ENCODE results near the gene FZD4. TPM values are rescaled to one million over a fixed set of nuclear protein-coding genes. Genes with fewer than 3 reads are reported as not detected.
"Not testable (repeated sequence)": the region's sequence is repeated elsewhere in the genome, so short reads cannot be mapped to it uniquely, and the experiment has no call there.

Gene FZD4
- total and polyA plus RNA-seq, 12 donors = 8.0 to 52.5 (median 20.8) TPM

DNA sequence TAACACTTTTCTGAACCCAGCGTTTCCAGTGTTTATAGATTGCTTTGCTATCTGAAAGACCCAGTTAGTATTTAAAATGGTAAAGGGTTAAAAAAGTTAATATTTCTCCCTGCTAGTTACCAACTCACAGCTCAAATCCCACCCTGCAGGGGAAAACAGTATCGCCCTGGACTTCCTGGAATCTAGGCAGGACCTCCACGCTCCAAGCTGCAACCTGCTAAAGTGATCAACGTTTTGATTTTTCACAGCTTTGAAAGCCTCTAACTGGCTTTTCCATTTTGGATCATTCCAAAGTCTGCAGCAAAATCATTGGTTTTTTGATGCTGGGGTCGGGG is 4.6 kb downstream of the FZD4 start:
- no peak for TF ChIP-seq POLR2A (IDR thresholded peaks at IDR 0.05)
- TF ChIP-seq, protein P1, sequence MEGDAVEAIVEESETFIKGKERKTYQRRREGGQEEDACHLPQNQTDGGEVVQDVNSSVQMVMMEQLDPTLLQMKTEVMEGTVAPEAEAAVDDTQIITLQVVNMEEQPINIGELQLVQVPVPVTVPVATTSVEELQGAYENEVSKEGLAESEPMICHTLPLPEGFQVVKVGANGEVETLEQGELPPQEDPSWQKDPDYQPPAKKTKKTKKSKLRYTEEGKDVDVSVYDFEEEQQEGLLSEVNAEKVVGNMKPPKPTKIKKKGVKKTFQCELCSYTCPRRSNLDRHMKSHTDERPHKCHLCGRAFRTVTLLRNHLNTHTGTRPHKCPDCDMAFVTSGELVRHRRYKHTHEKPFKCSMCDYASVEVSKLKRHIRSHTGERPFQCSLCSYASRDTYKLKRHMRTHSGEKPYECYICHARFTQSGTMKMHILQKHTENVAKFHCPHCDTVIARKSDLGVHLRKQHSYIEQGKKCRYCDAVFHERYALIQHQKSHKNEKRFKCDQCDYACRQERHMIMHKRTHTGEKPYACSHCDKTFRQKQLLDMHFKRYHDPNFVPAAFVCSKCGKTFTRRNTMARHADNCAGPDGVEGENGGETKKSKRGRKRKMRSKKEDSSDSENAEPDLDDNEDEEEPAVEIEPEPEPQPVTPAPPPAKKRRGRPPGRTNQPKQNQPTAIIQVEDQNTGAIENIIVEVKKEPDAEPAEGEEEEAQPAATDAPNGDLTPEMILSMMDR (IDR thresholded peaks at IDR 0.05) = no peak

GRCh38 chr11:86949995-86950660 is 5.1 kb downstream of the FZD4 start:
- no peaks in the 10 kb centered on the region for H3K36me3 ChIP-seq (replicated peaks in 1 of 2)
- peaks cover 4 to 30% of the 10 kb centered on the region in 2 donors for H3K4me1 ChIP-seq (replicated peaks in 1 of 2)
- TF ChIP-seq, protein P1 (IDR thresholded peaks at IDR 0.05) = no peak
- TF ChIP-seq POLR2A (IDR thresholded peaks at IDR 0.05) = no peak
- no peaks in the 10 kb centered on the region for H3K9me3 ChIP-seq (replicated peaks in 1 of 3)
- no peak overlapping the region for H3K27ac ChIP-seq
- 69 to 83% (median 79%) methylated on average over 3 of the region's 3 CpGs for WGBS, 4 donors
- H3K4me3 ChIP-seq = no peak overlapping the region
- intact Hi-C loops (cut with DNase I) = loop anchor here (10.0 kb wide), 1 partner anchor 85 kb away; the partner anchor contains the start of gene TMEM135 (in 2 of the 2)
- DNase-seq = no peak
- no peaks in the 10 kb centered on the region for H3K27me3 ChIP-seq

More for the DNA sequence above, 4.6 kb downstream of the FZD4 start:
- Histone ChIP-seq H3K27me3 (no peaks in the 10 kb centered on the region), H3K4me3 (no peak overlapping the region), H3K36me3 (replicated peaks in 1 of 2) (no peaks in the 10 kb centered on the region), H3K4me1 (replicated peaks in 1 of 2) (peaks cover 4 to 30% of the 10 kb centered on the region in 2 donors), H3K27ac (no peak overlapping the region), H3K9me3 (replicated peaks in 1 of 3) (no peaks in the 10 kb centered on the region)
- WGBS, 4 donors = 64 to 75% (median 69%) methylated on average over 5 of the region's 5 CpGs
- DNase-seq = no peak
- intact Hi-C loops (cut with DNase I) = loop anchor here (10.0 kb wide), 1 partner anchor 84 kb away; the partner anchor contains the start of gene TMEM135 (in 2 of the 2)

GRCh38 chr11:86948733-86949132 is 6.5 kb downstream of the FZD4 start:
- Histone ChIP-seq H3K36me3 (replicated peaks in 1 of 2) (no peaks in the 10 kb centered on the region), H3K9me3 (replicated peaks in 1 of 3) (no peaks in the 10 kb centered on the region), H3K27ac (no peak overlapping the region), H3K4me3 (no peak overlapping the region), H3K4me1 (replicated peaks in 1 of 2) (peaks cover 4 to 23% of the 10 kb centered on the region in 2 donors), H3K27me3 (no peaks in the 10 kb centered on the region)
- 76 to 87% (median 82%) methylated on average over 4 to 5 of the region's 5 CpGs for WGBS, 4 donors
- intact Hi-C loops (cut with DNase I) = no loop called here
- TF ChIP-seq, protein P1 (IDR thresholded peaks at IDR 0.05) = no peak
- TF ChIP-seq POLR2A (IDR thresholded peaks at IDR 0.05) = no peak
- no peak for DNase-seq

DNA sequence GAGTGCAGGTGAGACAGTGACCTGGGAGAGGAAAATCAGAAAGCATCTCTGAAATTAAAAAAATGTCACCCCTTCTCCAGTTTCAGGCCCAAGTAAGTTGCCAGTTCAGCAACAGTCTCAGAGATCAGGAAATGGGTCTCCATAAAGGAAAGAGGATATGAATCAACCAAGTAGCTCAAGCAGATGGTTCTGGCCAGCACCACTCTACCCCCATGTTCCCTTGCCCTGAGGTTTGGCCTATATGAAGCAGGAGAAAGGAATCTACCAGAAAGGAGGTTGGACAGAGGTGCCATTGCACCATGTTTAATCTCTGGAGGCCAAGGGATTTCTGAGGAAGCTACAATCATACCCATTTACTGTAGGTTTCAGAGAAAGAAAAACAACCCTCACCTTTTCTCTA is 7.7 kb downstream of the FZD4 start:
- no peak for DNase-seq
- Histone ChIP-seq H3K4me3 (no peak overlapping the region), H3K27ac (no peak overlapping the region), H3K27me3 (no peaks in the 10 kb centered on the region), H3K4me1 (replicated peaks in 1 of 2) (peaks cover 4 to 20% of the 10 kb centered on the region in 2 donors), H3K9me3 (replicated peaks in 1 of 3) (no peaks in the 10 kb centered on the region), H3K36me3 (replicated peaks in 1 of 2) (no peaks in the 10 kb centered on the region)
- TF ChIP-seq, protein P1 (IDR thresholded peaks at IDR 0.05) = no peak
- no peak for TF ChIP-seq POLR2A (IDR thresholded peaks at IDR 0.05)
- intact Hi-C loops (cut with DNase I) = no loop called here

DNA sequence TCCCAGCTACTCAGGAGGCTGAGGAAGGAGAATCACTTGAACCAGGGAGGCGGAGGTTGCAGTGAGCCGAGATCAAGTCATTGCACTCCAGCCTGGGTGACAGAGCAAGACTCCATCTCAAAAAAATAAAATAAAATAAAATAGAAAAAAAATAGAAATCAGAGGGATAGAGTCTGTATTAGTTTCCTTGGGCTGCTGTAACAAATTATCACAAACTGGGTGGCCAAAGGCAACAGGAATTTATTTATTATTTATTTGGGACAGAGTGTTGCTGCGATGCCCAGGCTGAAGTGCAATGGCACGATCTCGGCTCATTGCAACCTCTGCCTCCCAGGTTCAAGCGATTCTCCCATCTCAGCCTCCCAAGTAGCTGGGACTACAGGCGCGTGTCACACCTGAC is 11.7 kb downstream of the FZD4 start:
- intact Hi-C loops (cut with DNase I); H3K4me3 ChIP-seq; H3K27ac ChIP-seq; H3K9me3 ChIP-seq (replicated peaks in 1 of 3); H3K27me3 ChIP-seq; DNase-seq; H3K36me3 ChIP-seq (replicated peaks in 1 of 2): not testable (repeated sequence)
- WGBS, 4 donors = 89 to 99% (median 95%) methylated on average over 8 of the region's 8 CpGs
- peaks cover 11 to 27% of the 10 kb centered on the region in 2 donors for H3K4me1 ChIP-seq (replicated peaks in 1 of 2)

All from adrenal gland (tissue), 12 donors.